Left lung (tissue), 10 donors: ENCODE measurements around the gene NCAM2. TPM values are rescaled to one million over a fixed set of nuclear protein-coding genes. Genes with fewer than 3 reads are reported as not detected.

Experiments
- ATAC-seq: fragments of 200-7000 bp; cut with Tn5 transposase; one replicate; pipeline ENCODE4 v1.9.1; 2020; ENCODE audit warnings: moderate library complexity
- DNase-seq, 4 donors: peaks; one replicate each; pipeline ENCODE4 v3.0.0-alpha.2; 2013 to 2020
- H3K27ac ChIP-seq, 2 donors: fragments of 200-600 bp; sonication (generic) in 1 of 2; one replicate each; pipeline versions ENCODE4 v1.5.0 to v1.8.0; 2020 to 2021
- H3K27me3 ChIP-seq, 2 donors: fragments of 200-600 bp; sonication (generic) in 1 of 2; one replicate each; pipeline versions ENCODE4 v1.5.0 to v1.8.0; 2020 to 2021
- H3K36me3 ChIP-seq, 2 donors: fragments of 200-600 bp; sonication (generic) in 1 of 2; one replicate each; pipeline versions ENCODE4 v1.5.0 to v1.8.0; 2020 to 2021
- H3K4me1 ChIP-seq, 2 donors: fragments of 200-600 bp; one replicate each; pipeline ENCODE4 v1.8.0; 2021
- H3K4me3 ChIP-seq, 2 donors: fragments of 200-600 bp; sonication (generic) in 1 of 2; one replicate each; pipeline versions ENCODE4 v1.5.0 to v1.8.0; 2020 to 2021; ENCODE audit warnings: mild to moderate bottlenecking in 1 of 2
- H3K9me3 ChIP-seq, 2 donors: fragments of 200-600 bp; sonication (generic) in 1 of 2; one replicate each; pipeline versions ENCODE4 v1.5.0 to v1.8.0; 2020 to 2021
- intact Hi-C, 2 donors: fragments of 100-400 bp; cut with DNase I; formaldehyde crosslinking; loops; one replicate each; pipeline versions ENCODE4 v1.11.2 to v1.14.2; 2022
- polyA plus RNA-seq, 6 donors: library from polyadenylated mRNA; unstranded; fragments of 120-200 nt; gene quantifications; one replicate each; pipeline ENCODE4 v1.2.1, GENCODE V29; 2013; ENCODE audit not compliant: insufficient read length in 6 of 6
- total RNA-seq, 2 donors: library from RNA; stranded (reverse); fragmentation: NEBNext Ultra II Directional; extraction: Animal tissue kit (Norgen Biotek cat#: 25700); gene quantifications; one replicate each; pipeline ENCODE4 v1.2.1, GENCODE V29; 2021
- TF ChIP-seq, protein P1 (sequence below), 2 donors: fragments of 200-600 bp; sonication (generic) in 1 of 2; IDR thresholded peaks; one replicate each; pipeline versions ENCODE4 v1.5.0 to v1.8.0; 2021; ENCODE audit warnings: antibody characterized with exemption in 2 of 2
- donor health status: DM: no; HTN: yes; CAD: no.
- donor health status: DM: no; HTN: no; CAD: no.

Gene NCAM2
- total and polyA plus RNA-seq, 8 donors: 3.3 to 30.4 (median 4.6) TPM

DNA sequence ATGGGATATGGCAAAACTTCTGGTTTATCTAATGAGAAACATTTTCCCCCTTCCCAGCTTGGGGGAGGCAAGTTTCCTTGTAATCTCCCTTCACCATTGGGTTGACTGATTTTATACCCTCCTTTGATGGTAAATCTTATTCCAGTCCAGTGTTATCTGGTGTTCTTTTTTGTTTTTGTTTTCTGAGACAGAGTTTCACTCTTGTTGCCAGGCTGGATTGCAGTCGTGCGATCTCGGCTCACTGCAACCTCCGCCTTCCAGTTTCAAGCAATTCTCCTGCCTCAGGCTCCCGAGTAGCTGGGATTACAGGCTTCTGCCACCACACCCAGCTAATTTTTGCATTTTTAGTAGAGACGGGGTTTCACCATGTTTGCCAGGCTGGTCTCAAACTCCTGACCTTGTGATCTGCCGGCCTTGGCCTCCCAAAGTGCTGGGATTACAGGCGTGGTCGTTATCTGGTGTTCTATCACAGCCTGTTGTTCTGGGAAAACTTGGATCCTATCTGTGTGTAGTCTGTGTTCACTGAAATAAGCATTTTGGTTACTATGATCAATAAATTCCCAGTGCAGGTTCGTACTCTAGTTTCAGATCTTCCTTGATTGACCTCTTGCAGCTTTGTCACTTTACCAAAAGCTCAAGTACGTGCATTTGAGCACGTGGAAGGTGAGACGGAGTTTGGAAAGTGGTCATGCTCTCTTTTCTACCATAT is 281.1 kb downstream of the NCAM2 start:
- Histone ChIP-seq H3K36me3 (no peaks in the 10 kb centered on the region), H3K9me3 (no peaks in the 10 kb centered on the region), H3K4me3 (no peak overlapping the region), H3K27ac (no peak overlapping the region), H3K27me3 (no peaks in the 10 kb centered on the region), H3K4me1 (no peaks in the 10 kb centered on the region)
- TF ChIP-seq, protein P1, sequence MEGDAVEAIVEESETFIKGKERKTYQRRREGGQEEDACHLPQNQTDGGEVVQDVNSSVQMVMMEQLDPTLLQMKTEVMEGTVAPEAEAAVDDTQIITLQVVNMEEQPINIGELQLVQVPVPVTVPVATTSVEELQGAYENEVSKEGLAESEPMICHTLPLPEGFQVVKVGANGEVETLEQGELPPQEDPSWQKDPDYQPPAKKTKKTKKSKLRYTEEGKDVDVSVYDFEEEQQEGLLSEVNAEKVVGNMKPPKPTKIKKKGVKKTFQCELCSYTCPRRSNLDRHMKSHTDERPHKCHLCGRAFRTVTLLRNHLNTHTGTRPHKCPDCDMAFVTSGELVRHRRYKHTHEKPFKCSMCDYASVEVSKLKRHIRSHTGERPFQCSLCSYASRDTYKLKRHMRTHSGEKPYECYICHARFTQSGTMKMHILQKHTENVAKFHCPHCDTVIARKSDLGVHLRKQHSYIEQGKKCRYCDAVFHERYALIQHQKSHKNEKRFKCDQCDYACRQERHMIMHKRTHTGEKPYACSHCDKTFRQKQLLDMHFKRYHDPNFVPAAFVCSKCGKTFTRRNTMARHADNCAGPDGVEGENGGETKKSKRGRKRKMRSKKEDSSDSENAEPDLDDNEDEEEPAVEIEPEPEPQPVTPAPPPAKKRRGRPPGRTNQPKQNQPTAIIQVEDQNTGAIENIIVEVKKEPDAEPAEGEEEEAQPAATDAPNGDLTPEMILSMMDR (IDR thresholded peaks at IDR 0.05): no peak
- intact Hi-C loops: no loop called here
- ATAC-seq (no peak), DNase-seq (no peak)

DNA sequence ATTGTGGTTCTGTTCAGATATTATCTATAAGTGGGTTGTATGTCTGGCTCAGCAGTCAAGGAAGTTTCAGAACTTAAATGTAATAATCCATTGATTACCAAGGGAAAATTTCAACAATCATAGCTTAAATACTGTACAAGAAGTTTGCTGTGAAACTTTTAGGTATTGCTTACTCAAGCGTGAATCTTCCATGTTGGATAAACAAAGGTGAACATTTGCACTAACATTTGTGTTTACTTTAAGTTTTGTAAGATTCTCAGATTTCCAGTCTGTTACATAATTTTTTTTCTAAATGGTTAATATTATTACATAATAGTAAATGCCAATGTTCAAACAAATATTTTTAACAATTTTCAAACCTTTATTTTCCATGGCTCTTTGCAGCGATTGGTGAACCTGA is 285.6 kb downstream of the NCAM2 start:
- H3K4me1 ChIP-seq: no peaks in the 10 kb centered on the region
- H3K9me3 ChIP-seq: no peaks in the 10 kb centered on the region
- H3K4me3 ChIP-seq: no peak overlapping the region
- ATAC-seq: no peak
- TF ChIP-seq, protein P1 (IDR thresholded peaks at IDR 0.05): no peak
- no peaks in the 10 kb centered on the region for H3K36me3 ChIP-seq
- DNase-seq: no peak
- H3K27ac ChIP-seq: no peak overlapping the region
- intact Hi-C loops: no loop called here
- H3K27me3 ChIP-seq: no peaks in the 10 kb centered on the region

DNA sequence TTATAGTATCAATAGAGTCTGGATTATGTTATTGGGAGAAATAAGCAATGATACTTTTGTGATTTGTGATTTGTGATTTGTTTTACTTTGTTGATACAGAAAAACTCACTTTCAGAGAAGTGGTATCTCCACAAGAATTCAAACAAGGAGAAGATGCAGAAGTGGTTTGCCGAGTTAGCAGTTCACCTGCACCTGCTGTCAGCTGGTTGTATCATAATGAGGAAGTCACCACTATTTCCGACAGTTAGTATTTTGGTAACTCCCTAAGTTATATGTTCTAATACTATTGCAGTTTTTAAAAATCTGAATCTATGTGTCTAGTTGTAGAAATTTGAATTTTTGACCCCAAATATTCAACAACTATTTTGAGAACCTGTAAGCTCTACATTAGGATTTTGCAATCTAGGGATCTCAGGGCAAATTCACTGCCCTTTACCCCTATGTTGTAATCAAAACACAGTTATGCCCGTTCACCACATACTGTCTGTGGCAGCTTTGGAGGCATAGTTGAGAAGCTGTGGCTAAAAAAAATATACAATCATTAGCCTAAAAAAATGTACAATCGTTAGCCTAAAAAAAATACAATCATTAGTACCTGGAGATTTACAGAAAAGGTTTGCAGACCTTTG is 288.1 kb downstream of the NCAM2 start:
- TF ChIP-seq, protein P1 (IDR thresholded peaks at IDR 0.05): no peak

DNA sequence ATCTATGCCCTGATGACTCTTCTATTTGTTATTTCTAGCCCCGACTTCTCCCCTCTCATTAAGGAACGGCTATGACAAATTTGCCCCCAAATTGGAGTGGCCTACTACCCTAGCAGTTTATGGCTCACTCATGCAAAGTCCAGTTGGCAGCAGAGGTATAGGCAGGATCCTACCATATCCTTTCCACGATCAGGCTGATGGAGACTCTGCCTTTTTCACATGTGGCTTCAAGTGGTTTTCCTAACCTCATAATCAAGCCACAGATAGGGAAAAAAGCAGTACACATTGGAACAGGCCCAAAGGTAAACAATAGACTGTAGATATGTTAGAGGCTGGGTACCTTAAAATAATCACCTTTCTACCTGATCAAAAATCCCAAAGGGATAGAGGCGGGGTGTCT is 292.5 kb downstream of the NCAM2 start:
- Histone ChIP-seq H3K27me3 (no peaks in the 10 kb centered on the region), H3K9me3 (no peaks in the 10 kb centered on the region), H3K36me3 (no peaks in the 10 kb centered on the region), H3K4me1 (no peaks in the 10 kb centered on the region), H3K27ac (no peak overlapping the region), H3K4me3 (no peak overlapping the region)
- DNase-seq (no peak), ATAC-seq (no peak)
- TF ChIP-seq, protein P1 (IDR thresholded peaks at IDR 0.05): no peak
- intact Hi-C loops: no loop called here

More for the DNA sequence above, 288.1 kb downstream of the NCAM2 start:
- H3K27me3 ChIP-seq: no peaks in the 10 kb centered on the region
- DNase-seq: no peak
- H3K36me3 ChIP-seq: no peaks in the 10 kb centered on the region
- H3K27ac ChIP-seq: no peak overlapping the region
- H3K9me3 ChIP-seq: no peaks in the 10 kb centered on the region
- no peaks in the 10 kb centered on the region for H3K4me1 ChIP-seq
- ATAC-seq: no peak
- no peak overlapping the region for H3K4me3 ChIP-seq
- intact Hi-C loops: no loop called here

DNA sequence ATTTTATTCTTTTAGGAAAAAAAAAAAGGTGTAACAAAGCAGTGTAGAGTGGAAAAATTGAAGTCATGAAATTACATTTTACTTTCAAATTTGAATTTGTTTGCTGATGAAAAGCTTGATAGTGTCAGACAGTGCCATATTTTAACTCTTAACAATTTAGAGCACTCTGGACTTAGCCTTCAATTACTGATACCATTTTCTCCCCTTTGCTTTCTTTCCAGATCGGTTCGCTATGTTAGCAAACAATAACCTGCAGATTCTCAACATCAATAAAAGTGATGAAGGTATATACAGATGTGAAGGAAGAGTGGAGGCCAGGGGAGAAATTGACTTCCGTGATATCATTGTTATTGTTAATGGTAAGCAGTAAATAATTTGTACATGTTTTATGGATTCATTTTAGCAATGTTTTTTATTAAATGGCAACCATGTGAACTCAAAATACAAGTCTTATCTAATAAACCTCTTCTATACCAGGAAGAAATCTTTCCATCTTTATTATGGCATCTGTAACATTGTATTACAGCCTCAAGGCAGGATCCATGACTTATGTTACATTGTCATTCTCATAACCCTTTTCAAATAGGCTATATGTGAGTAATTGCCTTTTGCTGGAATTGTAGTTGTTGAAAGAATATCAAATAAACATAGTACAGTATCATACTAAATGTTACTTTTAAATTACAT is 293.8 kb downstream of the NCAM2 start:
- H3K9me3 ChIP-seq: no peaks in the 10 kb centered on the region
- no peak for DNase-seq
- no peak for ATAC-seq
- H3K27me3 ChIP-seq: no peaks in the 10 kb centered on the region
- TF ChIP-seq, protein P1 (IDR thresholded peaks at IDR 0.05): no peak
- H3K4me3 ChIP-seq: no peak overlapping the region
- intact Hi-C loops: no loop called here
- H3K27ac ChIP-seq: no peak overlapping the region
- no peaks in the 10 kb centered on the region for H3K4me1 ChIP-seq
- H3K36me3 ChIP-seq: no peaks in the 10 kb centered on the region
